GM18502 (cell line): ENCODE measurements around the gene GADD45B.

Experiments
- ATAC-seq: cut with Tn5 transposase; IDR thresholded peaks from one replicate; pipeline ENCODE4 v1.9.1; 2021; ENCODE audit warnings: mild to moderate bottlenecking; ENCODE audit not compliant: unreplicated experiment, poor library complexity

Gene GADD45B, protein sequence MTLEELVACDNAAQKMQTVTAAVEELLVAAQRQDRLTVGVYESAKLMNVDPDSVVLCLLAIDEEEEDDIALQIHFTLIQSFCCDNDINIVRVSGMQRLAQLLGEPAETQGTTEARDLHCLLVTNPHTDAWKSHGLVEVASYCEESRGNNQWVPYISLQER

DNA sequence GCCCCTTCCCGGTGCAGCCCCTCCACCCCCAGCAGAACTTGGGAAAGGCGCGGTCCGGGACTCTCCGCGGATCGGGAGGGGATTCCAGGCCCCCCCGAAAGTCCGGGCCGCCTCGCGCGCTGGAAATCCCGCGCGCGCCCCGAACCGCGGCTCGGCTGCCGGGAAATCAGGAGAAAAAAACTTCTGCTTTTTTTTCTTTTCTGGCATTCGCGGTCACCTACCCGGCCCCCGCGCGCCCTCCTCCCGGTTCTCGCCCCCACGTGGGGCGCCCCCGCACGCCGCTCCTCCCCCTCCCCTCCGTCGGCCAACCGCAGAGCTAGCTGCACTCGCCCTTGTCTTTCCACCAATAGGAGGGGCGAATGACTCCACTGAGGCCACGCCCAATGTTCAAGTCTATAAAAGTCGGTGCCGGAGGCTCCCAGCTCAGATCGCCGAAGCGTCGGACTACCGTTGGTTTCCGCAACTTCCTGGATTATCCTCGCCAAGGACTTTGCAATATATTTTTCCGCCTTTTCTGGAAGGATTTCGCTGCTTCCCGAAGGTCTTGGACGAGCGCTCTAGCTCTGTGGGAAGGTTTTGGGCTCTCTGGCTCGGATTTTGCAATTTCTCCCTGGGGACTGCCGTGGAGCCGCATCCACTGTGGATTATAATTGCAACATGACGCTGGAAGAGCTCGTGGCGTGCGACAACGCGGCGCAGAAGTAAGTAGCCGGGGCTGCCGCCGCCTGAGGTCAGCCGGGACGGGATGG, at the start of gene GADD45B:
GADD45B (plus strand) TSS at position 426 of the 749 bp plus-strand sequence; CDS start at position 658, 232 bp downstream.
- peak; percentile 48 for ATAC-seq

DNA sequence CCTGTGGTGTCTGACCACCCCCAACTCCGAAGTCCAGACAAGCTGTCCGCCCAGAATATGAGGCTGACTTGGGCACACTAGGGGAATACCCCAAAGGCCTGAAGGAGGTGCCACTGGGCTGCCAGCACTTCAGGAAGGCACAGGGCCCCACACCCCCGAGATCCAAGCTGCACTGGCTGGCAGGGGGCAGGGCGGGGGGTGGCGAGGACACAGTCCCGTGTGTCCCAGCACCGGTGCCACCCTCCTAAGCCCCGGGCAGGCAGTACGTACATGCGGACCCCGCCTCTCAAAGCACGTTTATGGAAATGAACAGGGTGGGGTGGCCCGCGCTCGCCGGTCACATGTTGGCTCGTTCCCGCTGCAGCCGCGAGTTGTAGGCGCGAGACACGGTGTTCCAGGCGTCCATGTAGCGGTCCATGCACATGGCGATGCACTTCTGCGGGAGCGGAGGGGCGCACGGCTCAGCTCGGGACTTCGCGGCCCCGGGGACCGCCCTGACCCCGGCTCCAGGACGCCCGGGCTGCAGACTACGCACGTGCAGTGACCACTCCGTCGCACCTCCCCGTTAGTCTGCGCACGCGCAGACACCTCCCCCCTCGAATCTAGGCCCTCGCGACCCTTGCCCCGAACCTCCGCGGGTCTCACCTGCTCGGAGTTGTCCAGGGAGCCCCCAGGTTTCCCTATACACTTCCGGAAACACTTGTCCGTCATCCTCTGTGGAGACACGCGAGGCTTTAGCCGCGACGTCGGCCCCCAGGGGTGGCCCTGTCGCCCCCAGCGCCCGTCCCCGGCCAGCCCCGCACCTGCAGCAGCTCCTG, 49.1 kb upstream of the GADD45B start:
- peak; percentile 11 for ATAC-seq

DNA sequence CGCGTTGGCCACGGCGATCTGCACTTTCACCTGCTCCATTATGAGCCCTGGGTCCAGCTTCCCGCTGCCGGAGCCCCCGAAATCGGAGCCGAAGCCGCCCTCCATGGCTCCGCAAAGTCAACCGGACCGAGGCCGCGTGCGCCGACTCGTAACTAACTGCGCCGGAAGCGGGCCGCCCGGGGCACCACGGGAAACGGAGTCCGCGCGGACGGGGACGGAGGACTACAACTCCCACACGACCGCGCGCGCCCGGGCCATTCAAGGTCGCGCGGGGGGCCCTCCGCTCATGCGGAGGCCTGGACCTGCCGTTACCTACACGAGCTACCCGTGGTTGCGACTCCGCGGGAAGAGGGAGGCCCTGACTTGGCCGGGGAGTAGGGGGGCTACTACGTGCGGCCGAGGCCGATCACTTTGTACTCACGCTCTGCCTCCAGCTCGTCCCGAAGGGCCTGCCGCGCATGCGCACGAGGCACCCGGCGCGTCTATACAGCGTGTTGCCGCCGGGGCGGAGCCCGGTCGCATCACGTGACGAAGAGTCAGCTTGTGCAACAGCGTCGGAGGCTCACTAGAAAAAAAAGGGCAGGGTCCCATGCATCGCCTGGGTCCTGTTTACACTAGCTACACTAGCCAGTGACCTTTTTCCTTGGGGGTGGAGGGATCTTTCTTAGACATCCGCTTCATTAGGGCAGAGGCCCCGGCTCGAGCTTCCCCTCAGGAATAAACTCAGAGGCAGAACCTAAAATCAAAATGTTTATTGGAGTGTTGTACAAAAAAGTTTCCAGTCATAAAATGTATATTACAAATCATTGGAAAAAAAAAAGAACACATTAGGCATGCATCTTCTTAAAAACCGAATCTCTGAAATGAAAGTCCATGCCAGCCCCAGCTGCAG, 48.3 kb upstream of the GADD45B start, which contains the start of gene TIMM13:
TIMM13 (minus strand) TSS at position 158 of the 892 bp plus-strand sequence; CDS start at position 105, 53 bp downstream.
- peak; percentile 74 for ATAC-seq

DNA sequence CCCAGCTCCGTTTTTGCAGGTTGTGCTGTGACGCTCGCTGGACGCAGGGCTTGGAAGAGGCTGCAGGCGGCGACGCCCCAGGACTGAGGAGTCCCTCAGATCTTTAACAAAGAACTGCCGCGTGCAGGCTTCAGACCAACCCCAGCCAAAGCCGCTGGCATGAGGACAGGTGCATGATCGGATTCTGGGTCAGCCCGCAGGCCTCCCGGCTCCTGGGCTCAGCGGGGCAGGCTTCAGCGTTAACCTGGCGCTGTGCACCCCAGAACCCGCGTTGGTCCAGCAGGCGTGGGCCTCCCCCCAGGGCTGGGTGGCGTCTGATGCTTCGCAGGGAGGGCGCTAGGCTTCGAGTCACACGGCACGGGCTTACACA, 47.6 kb upstream of the GADD45B start:
- ATAC-seq, result no peak

DNA sequence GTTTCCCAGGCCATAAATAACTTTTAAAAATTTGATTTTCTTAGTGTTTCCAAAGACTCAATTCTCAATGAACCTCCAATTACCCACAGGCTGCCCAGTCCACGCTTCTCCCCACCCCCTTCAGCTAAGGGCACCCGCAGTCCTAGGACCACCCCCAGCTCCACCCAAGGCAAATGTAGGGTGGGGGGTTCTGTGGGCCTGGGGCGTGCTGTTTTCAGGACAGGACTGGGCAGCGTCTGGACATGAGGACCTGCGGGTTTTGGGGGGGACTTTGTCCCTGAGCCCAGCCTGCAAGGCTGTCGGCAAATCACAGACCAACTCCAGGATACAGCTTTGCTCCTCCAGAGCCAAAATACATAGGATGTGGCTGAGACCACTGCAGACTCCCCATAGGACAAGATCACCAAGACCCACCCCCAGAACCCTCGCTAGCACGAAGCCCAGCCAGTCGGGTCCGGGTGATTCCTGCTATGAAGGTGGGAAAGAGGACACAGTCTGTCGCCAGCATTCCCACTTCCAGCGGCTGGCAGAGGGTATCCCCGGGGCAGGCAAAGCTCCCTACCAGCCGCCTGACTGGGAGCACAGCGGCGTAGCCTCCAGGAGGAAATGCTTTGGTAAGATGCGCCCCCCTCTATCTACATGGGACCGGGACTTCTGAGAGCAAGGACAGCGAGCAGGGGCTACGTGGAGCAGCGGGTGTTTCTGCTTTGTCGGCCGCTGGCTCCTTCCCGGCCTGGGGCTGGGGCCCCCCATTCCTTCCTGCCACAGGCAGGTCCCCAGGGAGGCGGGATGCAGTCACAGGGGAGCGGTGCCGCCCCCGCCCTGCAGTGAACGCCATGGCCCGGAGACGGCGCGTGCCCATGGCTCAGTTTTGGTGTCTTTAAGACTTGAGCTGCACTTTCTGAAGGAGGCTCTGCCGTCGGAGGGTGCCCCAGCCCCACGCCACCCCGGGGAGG, 46.9 kb upstream of the GADD45B start:
- ATAC-seq, result no peak

DNA sequence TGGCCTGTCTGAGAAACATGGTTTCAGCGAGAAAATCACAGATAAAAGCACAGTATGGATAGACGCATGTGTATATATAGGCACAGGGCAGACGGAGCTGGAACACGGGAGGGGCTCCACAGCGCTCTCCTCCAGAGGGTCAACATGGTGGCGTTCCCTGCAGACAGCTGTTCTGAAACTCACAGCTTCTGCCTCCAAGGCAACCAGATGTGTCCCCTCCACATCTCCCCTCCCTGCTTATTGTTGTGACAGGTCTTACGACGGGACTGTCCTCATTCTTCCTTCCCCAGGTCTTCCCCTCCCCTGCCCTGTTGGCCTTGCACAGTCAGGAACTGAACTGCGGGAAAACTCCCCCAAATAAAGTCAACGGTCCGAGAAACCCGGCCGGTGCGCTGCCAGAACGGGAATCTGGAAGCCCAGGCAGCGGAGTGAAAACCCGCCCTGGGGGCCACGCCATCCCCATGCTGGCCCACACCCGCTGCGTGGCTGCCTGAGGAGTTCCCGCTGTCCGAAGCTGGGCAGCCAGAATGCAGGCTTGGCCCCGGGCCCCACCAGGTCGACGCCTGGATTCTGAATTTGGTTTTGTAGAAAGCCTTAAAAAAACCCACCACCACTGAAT, 45.9 kb upstream of the GADD45B start:
- ATAC-seq, result no peak

DNA sequence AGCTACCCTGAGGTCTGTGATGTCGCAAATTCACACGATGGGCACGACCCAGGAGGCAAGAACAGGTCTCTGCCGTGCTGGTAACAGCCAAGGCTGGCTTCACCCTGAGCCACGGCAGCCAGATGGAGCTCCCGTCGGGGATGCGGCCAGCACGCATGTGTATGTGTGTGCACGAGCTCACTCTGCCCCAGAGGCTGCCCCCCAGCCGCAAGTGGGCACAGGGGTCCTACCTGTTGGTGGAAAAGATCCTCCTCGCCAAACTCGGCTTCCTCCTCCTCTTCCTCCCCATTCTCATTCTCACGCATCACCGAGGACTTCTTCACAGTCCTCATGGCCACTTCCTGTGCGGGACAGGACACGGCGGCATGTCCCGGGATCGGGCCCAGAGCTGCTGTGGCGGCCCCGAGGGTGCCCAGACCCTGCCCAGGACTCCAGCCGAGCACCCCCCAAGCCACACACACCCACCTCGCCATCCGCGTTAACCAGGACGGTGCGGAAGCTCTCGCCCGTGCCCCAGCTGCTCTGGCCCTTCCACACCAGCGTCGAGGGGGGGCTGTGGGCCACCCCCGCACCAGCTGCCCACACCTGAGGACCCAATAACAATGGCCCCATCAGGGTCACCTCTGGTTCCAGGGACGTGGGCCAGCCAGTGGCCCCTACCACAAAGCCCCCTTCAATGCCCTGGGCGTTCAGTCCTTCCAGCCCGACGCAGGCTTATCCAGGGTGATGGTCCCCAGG, 44.4 kb upstream of the GADD45B start:
- no peak for ATAC-seq

DNA sequence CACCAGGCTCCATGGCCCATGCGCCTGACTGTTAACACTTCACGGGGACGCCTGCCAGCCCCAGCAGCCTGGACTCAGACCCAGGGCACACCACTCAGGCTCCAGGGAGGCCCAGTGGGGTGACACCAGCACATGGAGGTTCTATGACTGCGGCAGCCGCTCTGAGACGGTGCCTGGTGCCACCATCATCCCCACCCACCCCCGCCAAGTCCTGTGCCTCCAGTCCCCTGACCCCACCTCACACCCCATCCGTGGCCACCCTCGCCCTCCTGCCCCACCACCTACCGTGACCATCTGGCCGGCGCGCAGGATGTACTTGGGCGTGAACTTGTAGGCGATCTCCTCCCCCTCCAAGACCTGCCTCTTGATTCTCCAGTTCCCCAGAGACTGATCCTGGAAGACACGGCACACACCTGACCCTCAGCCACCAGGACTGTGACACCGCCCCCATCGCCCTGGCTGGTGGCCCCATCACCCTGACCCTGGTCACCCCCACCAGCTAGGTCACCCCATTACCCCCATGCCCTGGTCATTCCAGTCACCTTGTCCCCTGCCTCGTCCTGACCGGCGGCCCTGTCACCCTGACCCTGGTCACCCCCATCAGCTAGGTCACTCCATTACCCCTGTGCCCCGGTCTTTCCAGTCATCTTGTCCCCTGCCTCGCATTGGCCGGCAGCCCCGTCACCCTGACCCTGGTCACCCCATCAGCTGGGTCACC, 43.6 kb upstream of the GADD45B start:
- no peak for ATAC-seq

DNA sequence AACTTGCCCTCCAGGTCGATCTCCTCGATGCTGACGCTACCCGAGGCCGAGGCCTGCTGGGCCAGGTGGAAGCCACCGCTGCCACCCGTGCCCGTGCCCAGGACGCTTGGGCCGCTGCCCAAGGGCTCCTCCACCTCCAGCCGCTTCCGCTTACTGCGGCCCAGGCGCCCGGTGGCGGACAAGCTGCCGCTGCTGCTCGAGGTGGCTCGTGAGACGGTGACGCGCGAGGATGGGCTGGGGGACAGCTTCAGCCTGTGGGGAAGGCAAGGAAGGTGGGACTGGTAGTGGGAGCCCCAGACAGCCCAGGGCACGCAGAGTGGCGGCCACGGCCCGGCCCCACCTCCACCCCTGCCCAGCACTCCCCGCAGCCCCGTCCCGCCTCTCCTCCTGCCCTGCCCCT, 42.1 kb upstream of the GADD45B start:
- no peak for ATAC-seq

DNA sequence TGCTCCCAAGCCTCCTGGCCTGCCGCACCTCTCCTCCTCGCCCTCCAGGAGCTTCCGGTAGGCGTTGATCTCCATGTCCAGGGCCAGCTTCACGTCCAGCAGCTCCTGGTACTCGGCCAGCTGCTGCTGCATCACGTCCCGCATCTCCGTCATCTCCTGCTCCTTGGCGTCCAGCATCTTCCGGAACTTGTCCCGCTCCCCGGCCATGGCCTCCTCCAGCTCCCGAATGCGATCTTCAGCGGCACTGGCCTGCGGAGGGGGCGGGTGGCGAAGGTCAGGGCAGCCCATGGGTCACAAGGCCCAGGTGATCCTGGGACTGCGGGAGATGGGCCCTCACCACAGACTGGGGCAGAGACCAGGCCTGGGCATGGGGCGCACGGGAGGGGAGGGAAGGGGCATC, 41.7 kb upstream of the GADD45B start:
- no peak for ATAC-seq

DNA sequence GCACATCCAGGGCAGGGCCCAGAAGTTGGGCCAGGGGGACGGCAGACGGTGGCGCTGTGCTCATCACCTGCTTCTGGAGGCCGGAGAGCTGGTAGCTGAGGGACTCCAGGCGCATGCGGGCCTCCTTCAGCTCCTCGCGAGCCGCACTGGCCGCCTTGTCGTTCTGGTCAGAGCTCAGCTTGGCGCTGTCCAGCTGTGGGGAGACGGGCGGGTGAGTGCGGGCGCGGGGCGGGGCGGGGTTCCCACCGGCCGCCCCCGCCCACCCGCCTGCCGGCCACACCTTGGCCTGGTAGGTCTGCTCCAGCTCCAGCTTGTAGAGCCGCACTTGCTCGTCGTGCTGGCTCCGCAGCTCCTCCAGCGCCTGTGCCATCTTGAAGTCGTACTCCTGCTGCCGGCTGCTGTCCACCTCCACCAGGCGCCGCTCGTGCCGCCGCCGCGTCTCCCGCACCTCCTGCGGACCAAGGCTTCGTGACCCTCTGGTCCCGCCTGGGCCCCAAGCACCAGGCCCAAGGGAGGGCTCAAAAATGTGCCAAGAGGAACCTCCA, 41.1 kb upstream of the GADD45B start:
- no peak for ATAC-seq

DNA sequence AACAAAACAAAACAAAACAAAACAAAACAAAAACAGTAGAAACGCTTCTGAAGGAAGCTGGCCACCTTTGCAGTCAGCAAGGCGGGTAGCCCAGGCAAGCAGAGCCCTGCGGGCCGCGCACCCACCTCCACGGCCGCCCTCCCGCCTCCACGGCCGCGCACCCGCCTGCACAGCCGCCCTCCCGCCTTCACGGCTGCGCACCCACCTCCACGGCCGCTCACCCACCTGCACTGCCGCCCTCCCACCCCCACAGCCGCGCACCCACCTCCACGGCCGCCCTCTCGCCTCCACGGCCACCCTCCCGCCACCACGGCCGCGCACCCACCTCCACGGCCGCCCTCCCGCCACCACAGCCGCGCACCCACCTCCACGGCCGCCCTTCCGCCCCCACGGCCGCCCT, 39.5 kb upstream of the GADD45B start:
- ATAC-seq, result no peak

DNA sequence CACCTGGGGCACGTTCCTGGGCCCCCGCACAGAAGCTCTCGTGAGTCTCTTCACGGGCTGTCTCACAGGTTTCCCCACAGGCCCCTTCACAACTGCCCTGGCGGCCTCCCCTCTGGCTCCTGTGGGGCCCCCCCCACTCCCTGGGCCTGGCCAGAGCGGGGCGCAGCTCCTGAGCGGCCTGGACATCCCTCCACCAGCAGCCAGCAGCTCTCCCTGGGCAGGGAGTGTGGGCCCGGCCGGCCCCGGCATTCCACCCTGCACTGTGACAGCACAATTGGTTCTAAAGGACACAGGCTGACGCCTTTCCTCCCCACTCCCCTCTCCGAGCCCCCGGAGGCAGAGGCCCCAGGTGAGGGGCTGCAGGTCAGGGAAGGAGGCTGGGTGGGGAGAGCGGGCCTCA, 39.0 kb upstream of the GADD45B start:
- no peak for ATAC-seq

DNA sequence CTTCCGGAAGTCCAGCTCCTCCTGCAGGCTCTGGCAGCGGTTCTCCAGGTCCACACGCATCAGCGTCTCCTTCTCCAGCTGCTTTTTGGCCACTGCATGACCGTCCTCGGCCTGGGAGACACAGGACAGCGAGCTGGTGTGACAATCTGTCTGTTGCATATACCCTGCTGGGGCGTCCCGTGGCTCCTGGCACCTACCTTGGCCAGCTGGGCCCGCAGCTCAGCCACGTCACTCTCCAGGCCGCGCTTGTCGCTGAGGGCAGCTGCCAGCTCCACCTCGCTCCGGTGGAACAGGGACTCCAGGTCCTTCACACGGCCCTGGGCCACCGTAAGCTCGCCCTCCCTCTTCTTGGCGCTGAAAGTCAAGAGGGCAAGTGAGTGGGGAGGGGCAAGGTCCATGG, 37.7 kb upstream of the GADD45B start:
- ATAC-seq, result no peak

DNA sequence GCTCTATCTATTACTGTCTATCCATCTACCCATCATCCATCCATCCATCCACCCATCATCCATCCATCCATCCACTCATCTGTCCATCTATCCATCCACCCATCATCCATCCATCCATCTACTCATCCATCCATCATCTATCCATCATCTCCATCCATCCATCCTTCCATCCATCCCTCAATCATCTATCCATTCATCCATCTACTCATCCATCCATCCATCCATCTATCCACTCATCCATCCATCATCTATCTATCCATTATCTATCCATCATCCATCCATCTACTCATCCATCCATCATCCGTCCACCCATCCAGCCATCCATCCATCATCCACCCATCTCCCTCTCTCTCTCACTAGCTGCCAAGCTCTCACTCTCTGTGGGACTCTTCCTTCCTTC, 35.4 kb upstream of the GADD45B start:
- no peak for ATAC-seq

DNA sequence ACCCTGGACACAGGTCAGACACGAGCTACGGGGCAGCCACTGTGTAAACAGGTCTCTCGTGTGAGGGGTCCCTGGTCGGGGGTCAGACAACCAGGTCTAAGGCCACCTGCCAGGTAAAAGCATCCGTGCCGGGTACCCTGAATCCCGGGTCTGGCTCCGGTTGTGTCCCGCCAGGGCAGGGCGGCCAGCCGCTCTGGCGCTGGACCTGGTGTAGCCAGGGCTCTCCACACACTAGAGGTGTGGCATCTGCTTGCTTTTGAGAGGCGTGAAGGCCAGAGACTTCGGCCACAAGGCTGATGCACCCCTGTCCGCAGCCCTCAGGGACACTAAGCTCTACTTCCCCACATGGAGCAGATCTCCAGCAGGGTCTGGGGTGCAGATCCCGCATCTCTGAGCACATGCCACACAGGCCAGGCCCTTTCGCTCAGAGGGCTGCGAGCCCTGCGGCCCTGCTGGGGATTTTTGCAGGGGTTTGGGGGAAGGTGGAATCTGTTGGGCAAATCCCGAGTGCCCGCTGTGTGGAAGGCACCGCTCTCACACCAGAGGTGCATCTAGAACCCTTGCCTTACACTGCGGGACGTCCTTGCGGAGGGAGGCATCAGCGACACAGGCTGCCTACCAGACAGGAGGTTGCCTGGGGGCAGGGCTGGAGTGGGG, 34.7 kb upstream of the GADD45B start:
- no peak for ATAC-seq
